ENCODE results near the gene ATP4B. TPM values are rescaled to one million over a fixed set of nuclear protein-coding genes. Genes with fewer than 3 reads are reported as not detected.

Gene ATP4B
- polyA plus RNA-seq, 2 of the 4 experiments (the other 2 are of a cell fraction): not detected

DNA sequence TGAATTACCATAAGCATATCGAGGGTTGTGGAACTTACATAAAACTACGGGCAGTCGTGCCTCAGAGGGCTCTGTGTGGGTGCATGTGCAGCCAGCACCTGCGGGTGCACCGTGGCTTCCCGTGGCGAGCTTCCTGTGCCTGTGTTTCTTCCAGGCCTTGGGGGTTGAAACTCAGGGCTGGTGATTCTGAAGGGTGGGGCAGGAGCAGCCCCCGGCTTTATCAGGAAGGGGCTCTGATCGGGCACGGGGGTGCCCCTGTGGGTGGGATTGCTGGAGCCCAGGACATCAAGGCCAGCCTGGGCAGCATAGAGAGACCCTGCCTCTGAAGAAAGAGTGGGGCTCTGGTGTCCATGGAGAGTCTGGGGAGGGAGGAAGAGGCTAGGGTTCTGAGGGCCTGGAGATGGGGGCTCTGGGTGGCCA is 11.1 kb downstream of the ATP4B start:
- CTCF ChIA-PET: interaction anchor here (1.6 kb wide), 1 partner anchor 10 kb away, joined by 4 read pairs; no protein-coding TSS in a partner anchor
- POLR2A ChIA-PET: no interaction called here
- peaks cover 25% of the 10 kb centered on the region for H3K9me3 ChIP-seq
- peak overlapping the region in 1 of 2 experiments; percentile 34; a peak in 2 of 6 replicates for H3K27ac ChIP-seq
- no peak for FAIRE-seq
- peaks cover 9% of the 10 kb centered on the region for H3K4me1 ChIP-seq
- ATAC-seq: peak; percentile 28 to 54; a peak in 3 of 6 replicates
- DNase-seq (ENCODE audit: low read depth in 1 of 2, low spot score in 1 of 2): no peak
- peak overlapping the region; percentile 34; the same call in 1 of the 3 replicates for H3K4me2 ChIP-seq
- TF ChIP-seq NFE2L2 (conservative IDR thresholded peaks at IDR 0.05; ENCODE audit: low read length) (no peak), MAFK (IDR thresholded peaks at IDR 0.05; ENCODE audit: partially characterized antibody) (no peak), FOXS1 (CRISPR knock-in tag; IDR thresholded peaks at IDR 0.05) (no peak), RNF2 (IDR thresholded peaks at IDR 0.05; ENCODE audit: borderline replicate concordance, low read depth) (no peak), TP53 (CRISPR knock-in tag; IDR thresholded peaks at IDR 0.05) (no peak), MYC (IDR thresholded peaks at IDR 0.05; ENCODE audit: borderline replicate concordance, low read length) (no peak), CEBPB (IDR thresholded peaks at IDR 0.05) (no peak), PHF8 (IDR thresholded peaks at IDR 0.05; ENCODE audit: borderline replicate concordance, low read depth) (no peak), HOXA7 (CRISPR knock-in tag; IDR thresholded peaks at IDR 0.05) (no peak)
- TF ChIP-seq, protein P1, sequence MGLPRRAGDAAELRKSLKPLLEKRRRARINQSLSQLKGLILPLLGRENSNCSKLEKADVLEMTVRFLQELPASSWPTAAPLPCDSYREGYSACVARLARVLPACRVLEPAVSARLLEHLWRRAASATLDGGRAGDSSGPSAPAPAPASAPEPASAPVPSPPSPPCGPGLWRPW (IDR thresholded peaks at IDR 0.05): no peak
- TF ChIP-seq, protein P2, sequence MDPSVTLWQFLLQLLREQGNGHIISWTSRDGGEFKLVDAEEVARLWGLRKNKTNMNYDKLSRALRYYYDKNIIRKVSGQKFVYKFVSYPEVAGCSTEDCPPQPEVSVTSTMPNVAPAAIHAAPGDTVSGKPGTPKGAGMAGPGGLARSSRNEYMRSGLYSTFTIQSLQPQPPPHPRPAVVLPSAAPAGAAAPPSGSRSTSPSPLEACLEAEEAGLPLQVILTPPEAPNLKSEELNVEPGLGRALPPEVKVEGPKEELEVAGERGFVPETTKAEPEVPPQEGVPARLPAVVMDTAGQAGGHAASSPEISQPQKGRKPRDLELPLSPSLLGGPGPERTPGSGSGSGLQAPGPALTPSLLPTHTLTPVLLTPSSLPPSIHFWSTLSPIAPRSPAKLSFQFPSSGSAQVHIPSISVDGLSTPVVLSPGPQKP (IDR thresholded peaks at IDR 0.05; ENCODE audit: low read depth, low read length): no peak
- TF ChIP-seq, protein P3, sequence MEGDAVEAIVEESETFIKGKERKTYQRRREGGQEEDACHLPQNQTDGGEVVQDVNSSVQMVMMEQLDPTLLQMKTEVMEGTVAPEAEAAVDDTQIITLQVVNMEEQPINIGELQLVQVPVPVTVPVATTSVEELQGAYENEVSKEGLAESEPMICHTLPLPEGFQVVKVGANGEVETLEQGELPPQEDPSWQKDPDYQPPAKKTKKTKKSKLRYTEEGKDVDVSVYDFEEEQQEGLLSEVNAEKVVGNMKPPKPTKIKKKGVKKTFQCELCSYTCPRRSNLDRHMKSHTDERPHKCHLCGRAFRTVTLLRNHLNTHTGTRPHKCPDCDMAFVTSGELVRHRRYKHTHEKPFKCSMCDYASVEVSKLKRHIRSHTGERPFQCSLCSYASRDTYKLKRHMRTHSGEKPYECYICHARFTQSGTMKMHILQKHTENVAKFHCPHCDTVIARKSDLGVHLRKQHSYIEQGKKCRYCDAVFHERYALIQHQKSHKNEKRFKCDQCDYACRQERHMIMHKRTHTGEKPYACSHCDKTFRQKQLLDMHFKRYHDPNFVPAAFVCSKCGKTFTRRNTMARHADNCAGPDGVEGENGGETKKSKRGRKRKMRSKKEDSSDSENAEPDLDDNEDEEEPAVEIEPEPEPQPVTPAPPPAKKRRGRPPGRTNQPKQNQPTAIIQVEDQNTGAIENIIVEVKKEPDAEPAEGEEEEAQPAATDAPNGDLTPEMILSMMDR (IDR thresholded peaks at IDR 0.05): no peak
- no peak overlapping the region for H3K4me3 ChIP-seq
- 83% methylated on average over 9 of the region's 10 CpGs for WGBS (ENCODE audit: missing lambda C conversion rate)

DNA sequence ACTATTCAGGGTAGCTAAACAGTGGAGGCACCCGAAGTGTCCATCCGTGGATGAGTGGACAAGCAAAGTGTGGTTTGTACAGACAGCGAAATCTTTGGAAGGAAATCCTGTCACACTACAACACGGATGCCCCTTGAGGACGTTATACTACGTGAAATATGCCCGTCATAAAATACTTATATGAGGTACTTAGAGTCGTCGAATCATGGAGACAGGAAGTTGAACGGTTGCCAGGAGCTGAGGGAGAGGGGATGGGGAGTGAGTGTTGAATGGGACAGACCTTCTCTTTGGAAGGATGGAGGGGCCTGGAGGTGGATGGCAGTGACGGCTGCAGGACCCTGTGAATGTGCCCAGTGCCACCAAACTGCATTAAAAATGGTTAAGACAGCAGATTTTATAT is 11.6 kb downstream of the ATP4B start:
- Histone ChIP-seq H3K4me1 (peaks cover 9% of the 10 kb centered on the region), H3K27ac (no peak overlapping the region), H3K9me3 (peaks cover 27% of the 10 kb centered on the region), H3K4me2 (no peak overlapping the region), H3K4me3 (no peak overlapping the region)
- 81% methylated on average over 11 of the region's 11 CpGs for WGBS (ENCODE audit: missing lambda C conversion rate)
- CTCF ChIA-PET: interaction anchor here (1.6 kb wide), 1 partner anchor 9 kb away, joined by 4 read pairs; no protein-coding TSS in a partner anchor
- FAIRE-seq: no peak
- POLR2A ChIA-PET: no interaction called here
- DNase-seq (ENCODE audit: low read depth in 1 of 2, low spot score in 1 of 2): no peak
- TF ChIP-seq, protein P2 (IDR thresholded peaks at IDR 0.05; ENCODE audit: low read depth, low read length): no peak
- TF ChIP-seq, protein P3 (IDR thresholded peaks at IDR 0.05): no peak
- no peak for TF ChIP-seq RARB (CRISPR knock-in tag; IDR thresholded peaks at IDR 0.05)
- TF ChIP-seq EHF (CRISPR knock-in tag; IDR thresholded peaks at IDR 0.05): no peak
- TF ChIP-seq SMC3 (IDR thresholded peaks at IDR 0.05): no peak
- TF ChIP-seq TP53 (CRISPR knock-in tag; IDR thresholded peaks at IDR 0.05): no peak
- no peak for ATAC-seq

DNA sequence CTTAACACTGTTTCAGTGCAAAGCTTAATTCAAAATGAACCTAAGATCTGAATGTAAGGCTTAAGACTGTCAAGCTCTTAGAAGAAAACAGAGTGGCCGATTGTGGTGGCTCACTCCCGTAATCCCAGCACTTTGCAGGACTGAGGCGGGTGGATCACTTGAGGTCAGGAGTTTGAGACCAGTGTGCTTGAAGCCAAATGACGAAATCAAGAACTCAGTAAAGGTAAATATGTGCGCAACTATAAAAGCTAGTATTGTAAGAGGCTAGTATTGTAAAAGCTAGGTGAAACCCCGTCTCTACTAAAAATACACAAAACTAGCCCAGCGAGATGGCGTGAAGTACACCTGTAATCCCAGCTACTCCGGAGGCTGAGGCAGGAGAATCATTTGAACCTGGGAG is 12.7 kb downstream of the ATP4B start:
- H3K27ac ChIP-seq: no peak overlapping the region
- peaks cover 9% of the 10 kb centered on the region for H3K4me1 ChIP-seq
- no peak overlapping the region for H3K4me2 ChIP-seq
- ChIA-PET CTCF (no interaction called here), POLR2A (no interaction called here)
- no peak overlapping the region for H3K4me3 ChIP-seq
- 74% methylated on average over 9 of the region's 9 CpGs for WGBS (ENCODE audit: missing lambda C conversion rate)
- no peak for TF ChIP-seq HOXB5 (CRISPR knock-in tag; IDR thresholded peaks at IDR 0.05)
- no peak for DNase-seq (ENCODE audit: low read depth in 1 of 2, low spot score in 1 of 2)
- ATAC-seq: no peak
- peaks cover 28% of the 10 kb centered on the region for H3K9me3 ChIP-seq
- FAIRE-seq: no peak
